Brain microvascular endothelial cell (primary cell): Measurements from ENCODE around the gene HSCB.
"Not testable (repeated sequence)": the region's sequence is repeated elsewhere in the genome, so short reads cannot be mapped to it uniquely, and the experiment has no call there.

Experiments used
- DNase-seq: peaks from one replicate; pipeline ENCODE4 v3.0.0-alpha.2; 2020
- H3K27ac ChIP-seq: fragments of 250-450 bp; sonication (Bioruptor Pico); 2 replicates; pipeline ENCODE4 v1.5.1; 2020; ENCODE audit warnings: mild to moderate bottlenecking, moderate library complexity
- H3K27me3 ChIP-seq: fragments of 250-450 bp; sonication (Bioruptor Pico); replicated peaks from 2 replicates; pipeline ENCODE4 v1.5.1; 2020; ENCODE audit warnings: mild to moderate bottlenecking
- H3K36me3 ChIP-seq: fragments of 250-450 bp; sonication (Bioruptor Pico); replicated peaks from 2 replicates; pipeline ENCODE4 v1.5.1; 2020; ENCODE audit warnings: mild to moderate bottlenecking
- H3K4me3 ChIP-seq: 2 replicates; pipeline ENCODE4 v1.5.1; 2011; ENCODE audit warnings: low read depth, mild to moderate bottlenecking, control low read depth, low read length, moderate library complexity
- CTCF ChIP-seq: IDR thresholded peaks from 2 replicates; pipeline ENCODE4 v1.5.1; 2011; ENCODE audit warnings: low read depth, mild to moderate bottlenecking, moderate library complexity, low read length, control low read depth, inconsistent platforms; ENCODE audit errors: missing control alignments
- in situ Hi-C: cut with HindIII; loops from 2 replicates; pipeline ENCODE4 v1.10.0; 2017; ENCODE audit warnings: low sequenced_read_pairs, low pct_ligation_motif_present

HSCB gene

GRCh38 chr22:28741785-28742561 is at the start of gene HSCB, which contains the start of gene CHEK2:
TSS of gene HSCB (plus strand) at chr22:28742039. CDS start at chr22:28742096, 57 bp downstream.
TSS of gene CHEK2 (minus strand) at chr22:28741820. CDS start at chr22:28734721, 7,099 bp downstream.
- peak within 1 kb of the TSS; percentile 80 for H3K27ac ChIP-seq
- DNase-seq = peak; percentile 99
- H3K27me3 ChIP-seq = no peaks in the 10 kb centered on the region
- TF ChIP-seq CTCF = no peak
- H3K4me3 ChIP-seq = peak within 1 kb of the TSS; percentile 85
- in situ Hi-C loops = no loop called here
- H3K36me3 ChIP-seq = peaks cover 3% of the 10 kb centered on the region

- in situ Hi-C loops, H3K27me3 ChIP-seq: not testable (repeated sequence)
Measured at GRCh38 chr22:28693041-28693760, 48.6 kb upstream of the HSCB start.

GRCh38 chr22:28702891-28703290 is 38.9 kb upstream of the HSCB start:
- H3K27ac ChIP-seq = no peak overlapping the region
- DNase-seq = no peak
- no peaks in the 10 kb centered on the region for H3K36me3 ChIP-seq
- in situ Hi-C loops = no loop called here
- H3K4me3 ChIP-seq = no peak overlapping the region
- no peak for TF ChIP-seq CTCF
- H3K27me3 ChIP-seq = no peaks in the 10 kb centered on the region

More at GRCh38 chr22:28693041-28693760, 48.6 kb upstream of the HSCB start:
- DNase-seq, H3K4me3 ChIP-seq, H3K27ac ChIP-seq, H3K36me3 ChIP-seq: not testable (repeated sequence)

- Histone ChIP-seq H3K27me3 (no peaks in the 10 kb centered on the region), H3K36me3 (no peaks in the 10 kb centered on the region), H3K4me3 (no peak overlapping the region), H3K27ac (no peak overlapping the region)
- TF ChIP-seq CTCF = no peak
- in situ Hi-C loops = no loop called here
- no peak for DNase-seq
Measured at GRCh38 chr22:28703436-28703835, 38.4 kb upstream of the HSCB start.

GRCh38 chr22:28706845-28707244 is 35.0 kb upstream of the HSCB start:
- in situ Hi-C loops = no loop called here
- DNase-seq = no peak
- Histone ChIP-seq H3K36me3 (no peaks in the 10 kb centered on the region), H3K27me3 (no peaks in the 10 kb centered on the region), H3K4me3 (no peak overlapping the region), H3K27ac (no peak overlapping the region)
- no peak for TF ChIP-seq CTCF

- Histone ChIP-seq H3K36me3 (no peaks in the 10 kb centered on the region), H3K27me3 (no peaks in the 10 kb centered on the region), H3K4me3 (no peak overlapping the region), H3K27ac (peak overlapping the region; percentile 58)
- no peak for DNase-seq
- TF ChIP-seq CTCF = no peak
- in situ Hi-C loops = no loop called here
Measured at GRCh38 chr22:28710107-28710506, 31.7 kb upstream of the HSCB start.
